COLO668 (cell line): Measurements from ENCODE around the gene SCAF8.

Experiments
- DNase-seq: peaks from one replicate; lab custom pipeline; 2025; ENCODE audit not compliant: unreplicated experiment; lab: John Stamatoyannopoulos, UW

Gene SCAF8

GRCh38 chr6:154830771-154831170, 97.6 kb downstream of the SCAF8 start:
- DNase-seq, result no peak

GRCh38 chr6:154835307-154835706, 102.1 kb downstream of the SCAF8 start:
- DNase-seq, result no peak

GRCh38 chr6:154839546-154839945, 106.3 kb downstream of the SCAF8 start:
- DNase-seq, result no peak

- DNase-seq, result no peak
Observed at GRCh38 chr6:154840363-154840762, 107.1 kb downstream of the SCAF8 start.

GRCh38 chr6:154841109-154841508, 107.9 kb downstream of the SCAF8 start:
- no peak for DNase-seq

GRCh38 chr6:154842833-154843232, 109.6 kb downstream of the SCAF8 start:
- no peak for DNase-seq

- no peak for DNase-seq
Observed at GRCh38 chr6:154847318-154847717, 114.1 kb downstream of the SCAF8 start.

GRCh38 chr6:154848580-154848979, 115.4 kb downstream of the SCAF8 start:
- DNase-seq, result no peak

- DNase-seq, result no peak
Observed at GRCh38 chr6:154849475-154849874, 116.3 kb downstream of the SCAF8 start.

GRCh38 chr6:154852687-154853086, 119.5 kb downstream of the SCAF8 start:
- no peak for DNase-seq

- DNase-seq, result no peak
Observed at GRCh38 chr6:154857529-154857928, 124.3 kb downstream of the SCAF8 start.

GRCh38 chr6:154861825-154862224, 128.6 kb downstream of the SCAF8 start:
- DNase-seq, result no peak

GRCh38 chr6:154862536-154862935, 129.3 kb downstream of the SCAF8 start:
- DNase-seq, result no peak

- no peak for DNase-seq
Observed at GRCh38 chr6:154864066-154864430, 130.8 kb downstream of the SCAF8 start.

GRCh38 chr6:154865291-154865690, 132.1 kb downstream of the SCAF8 start:
- no peak for DNase-seq

GRCh38 chr6:154868143-154868594, 135.0 kb downstream of the SCAF8 start:
- DNase-seq, result no peak

- no peak for DNase-seq
Observed at GRCh38 chr6:154872542-154873114, 139.4 kb downstream of the SCAF8 start.

- DNase-seq, result no peak
Observed at GRCh38 chr6:154873546-154873945, 140.3 kb downstream of the SCAF8 start.

- DNase-seq, result no peak
Observed at GRCh38 chr6:154874773-154875592, 141.8 kb downstream of the SCAF8 start.

- DNase-seq, result no peak
Observed at GRCh38 chr6:154876486-154877280, 143.5 kb downstream of the SCAF8 start.

GRCh38 chr6:154878871-154879491, 145.8 kb downstream of the SCAF8 start:
- DNase-seq, result no peak
